ENCODE data around the gene CBLIF. TPM values are rescaled to one million over a fixed set of nuclear protein-coding genes. Genes with fewer than 3 reads are reported as not detected.
"Not testable (repeated sequence)": the region's sequence is repeated elsewhere in the genome, so short reads cannot be mapped to it uniquely, and the experiment has no call there.

Gene CBLIF
- total RNA-seq, 1 donor from 2014 or later = not detected

DNA sequence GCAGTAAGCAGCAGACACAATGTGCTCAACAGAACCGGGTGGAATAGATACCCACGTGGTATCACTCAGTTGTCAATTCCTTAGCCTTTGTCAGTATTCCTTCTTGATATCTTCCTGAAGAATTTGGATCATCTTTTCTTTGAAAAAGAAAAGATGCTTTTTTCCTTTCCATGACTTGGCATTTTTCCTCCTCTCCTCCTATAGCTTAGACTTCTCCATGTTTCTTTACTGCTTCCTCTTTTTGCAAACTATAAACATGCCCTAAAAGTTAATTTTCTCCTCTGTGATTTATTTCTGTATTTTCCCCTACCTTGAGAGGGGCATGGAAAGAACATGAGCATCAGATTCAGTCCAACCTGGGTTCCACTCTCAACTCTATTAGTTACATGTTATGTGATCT, 11.7 kb downstream of the CBLIF start:
- peaks cover 10% of the 10 kb centered on the region for H3K27me3 Mint-ChIP-seq (ENCODE audit: low read depth)
- no peak for DNase-seq (ENCODE audit: low spot score)
- no peaks in the 10 kb centered on the region for H3K4me1 Mint-ChIP-seq (ENCODE audit: low read depth)
- H3K9me3 Mint-ChIP-seq (ENCODE audit: low read depth) = no peaks in the 10 kb centered on the region
- H3K4me3 Mint-ChIP-seq (ENCODE audit: unreplicated experiment) = no peak overlapping the region
- no peak overlapping the region for H3K27ac Mint-ChIP-seq (ENCODE audit: unreplicated experiment)
- TF ChIP-seq, protein P1, sequence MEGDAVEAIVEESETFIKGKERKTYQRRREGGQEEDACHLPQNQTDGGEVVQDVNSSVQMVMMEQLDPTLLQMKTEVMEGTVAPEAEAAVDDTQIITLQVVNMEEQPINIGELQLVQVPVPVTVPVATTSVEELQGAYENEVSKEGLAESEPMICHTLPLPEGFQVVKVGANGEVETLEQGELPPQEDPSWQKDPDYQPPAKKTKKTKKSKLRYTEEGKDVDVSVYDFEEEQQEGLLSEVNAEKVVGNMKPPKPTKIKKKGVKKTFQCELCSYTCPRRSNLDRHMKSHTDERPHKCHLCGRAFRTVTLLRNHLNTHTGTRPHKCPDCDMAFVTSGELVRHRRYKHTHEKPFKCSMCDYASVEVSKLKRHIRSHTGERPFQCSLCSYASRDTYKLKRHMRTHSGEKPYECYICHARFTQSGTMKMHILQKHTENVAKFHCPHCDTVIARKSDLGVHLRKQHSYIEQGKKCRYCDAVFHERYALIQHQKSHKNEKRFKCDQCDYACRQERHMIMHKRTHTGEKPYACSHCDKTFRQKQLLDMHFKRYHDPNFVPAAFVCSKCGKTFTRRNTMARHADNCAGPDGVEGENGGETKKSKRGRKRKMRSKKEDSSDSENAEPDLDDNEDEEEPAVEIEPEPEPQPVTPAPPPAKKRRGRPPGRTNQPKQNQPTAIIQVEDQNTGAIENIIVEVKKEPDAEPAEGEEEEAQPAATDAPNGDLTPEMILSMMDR (IDR thresholded peaks at IDR 0.05) = no peak
- H3K36me3 Mint-ChIP-seq (ENCODE audit: low read depth) = no peaks in the 10 kb centered on the region

- DNase-seq (ENCODE audit: low spot score) = no peak
- H3K9me3 Mint-ChIP-seq (ENCODE audit: low read depth) = no peaks in the 10 kb centered on the region
- no peak overlapping the region for H3K4me3 Mint-ChIP-seq (ENCODE audit: unreplicated experiment)
- no peak overlapping the region for H3K27ac Mint-ChIP-seq (ENCODE audit: unreplicated experiment)
- peaks cover 12% of the 10 kb centered on the region for H3K27me3 Mint-ChIP-seq (ENCODE audit: low read depth)
- TF ChIP-seq, protein P1 (IDR thresholded peaks at IDR 0.05) = no peak
- H3K36me3 Mint-ChIP-seq (ENCODE audit: low read depth) = no peaks in the 10 kb centered on the region
- H3K4me1 Mint-ChIP-seq (ENCODE audit: low read depth) = no peaks in the 10 kb centered on the region
Measured at GRCh38 chr11:59829358-59829757, 15.9 kb downstream of the CBLIF start.

- DNase-seq (ENCODE audit: low spot score) = no peak
- H3K4me3 Mint-ChIP-seq (ENCODE audit: unreplicated experiment) = peak overlapping the region; percentile 43
- H3K9me3 Mint-ChIP-seq (ENCODE audit: low read depth) = no peaks in the 10 kb centered on the region
- TF ChIP-seq, protein P1 (IDR thresholded peaks at IDR 0.05) = peak; percentile 84
- peak overlapping the region; percentile 82 for H3K27ac Mint-ChIP-seq (ENCODE audit: unreplicated experiment)
- H3K4me1 Mint-ChIP-seq (ENCODE audit: low read depth) = peaks cover 9% of the 10 kb centered on the region
- no peaks in the 10 kb centered on the region for H3K36me3 Mint-ChIP-seq (ENCODE audit: low read depth)
- peaks cover 11% of the 10 kb centered on the region for H3K27me3 Mint-ChIP-seq (ENCODE audit: low read depth)
Measured at GRCh38 chr11:59822989-59823566, 22.2 kb downstream of the CBLIF start.

DNA sequence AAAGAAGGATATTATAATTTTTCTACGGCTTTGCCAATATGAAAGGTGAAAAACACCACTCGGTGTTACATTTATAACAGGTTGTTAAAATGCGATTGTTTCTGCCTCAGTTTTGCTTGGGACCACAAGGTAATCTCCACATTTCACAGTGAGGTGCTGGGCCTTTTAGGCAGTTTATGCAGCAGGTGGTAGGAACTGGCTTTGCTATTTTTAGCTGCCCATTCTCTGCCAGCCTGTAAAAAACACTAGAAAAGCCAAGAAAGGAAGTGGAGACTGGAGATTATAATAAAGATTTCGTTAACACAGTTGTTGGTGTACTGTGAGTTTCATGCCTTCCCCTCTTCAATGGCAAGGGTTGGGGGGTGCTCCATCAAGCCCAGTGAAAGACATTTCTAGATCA, 26.7 kb downstream of the CBLIF start:
- no peak for DNase-seq (ENCODE audit: low spot score)
- Mint-ChIP-seq H3K9me3 (ENCODE audit: low read depth) (no peaks in the 10 kb centered on the region), H3K27ac (ENCODE audit: unreplicated experiment) (no peak overlapping the region), H3K27me3 (ENCODE audit: low read depth) (peaks cover 19% of the 10 kb centered on the region), H3K4me3 (ENCODE audit: unreplicated experiment) (no peak overlapping the region), H3K4me1 (ENCODE audit: low read depth) (peaks cover 9% of the 10 kb centered on the region), H3K36me3 (ENCODE audit: low read depth) (no peaks in the 10 kb centered on the region)
- TF ChIP-seq, protein P1 (IDR thresholded peaks at IDR 0.05) = no peak

- H3K4me3 Mint-ChIP-seq (ENCODE audit: unreplicated experiment); H3K27ac Mint-ChIP-seq (ENCODE audit: unreplicated experiment); DNase-seq (ENCODE audit: low spot score); H3K36me3 Mint-ChIP-seq (ENCODE audit: low read depth); H3K9me3 Mint-ChIP-seq (ENCODE audit: low read depth); H3K4me1 Mint-ChIP-seq (ENCODE audit: low read depth): not testable (repeated sequence)
- peaks cover 19% of the 10 kb centered on the region for H3K27me3 Mint-ChIP-seq (ENCODE audit: low read depth)
Measured at GRCh38 chr11:59816434-59816833, 28.9 kb downstream of the CBLIF start.

GRCh38 chr11:59815754-59816153, 29.5 kb downstream of the CBLIF start:
- H3K36me3 Mint-ChIP-seq (ENCODE audit: low read depth) = no peaks in the 10 kb centered on the region
- H3K9me3 Mint-ChIP-seq (ENCODE audit: low read depth) = no peaks in the 10 kb centered on the region
- H3K4me1 Mint-ChIP-seq (ENCODE audit: low read depth) = peaks cover 5% of the 10 kb centered on the region
- TF ChIP-seq, protein P1 (IDR thresholded peaks at IDR 0.05) = no peak
- no peak overlapping the region for H3K27ac Mint-ChIP-seq (ENCODE audit: unreplicated experiment)
- DNase-seq (ENCODE audit: low spot score) = no peak
- H3K27me3 Mint-ChIP-seq (ENCODE audit: low read depth) = peaks cover 19% of the 10 kb centered on the region
- H3K4me3 Mint-ChIP-seq (ENCODE audit: unreplicated experiment) = no peak overlapping the region
